Caco-2 (cell line): ENCODE results near the gene DYNLL1. TPM values are rescaled to one million over a fixed set of nuclear protein-coding genes. Genes with fewer than 3 reads are reported as not detected.

ENCODE experiments used
- BruUV-seq: library from RNA; stranded (reverse); fragments of 400-500 nt; replicated peaks from 2 replicates; lab custom pipeline; 2021; lab: Mats Ljungman, UMichigan
- CTCF ChIA-PET: fragments of 300-600 bp; sonication (Branson Sonifier 250); formaldehyde crosslinking; loops from one replicate; lab custom pipeline; 2022; ENCODE audit warnings: antibody characterized with exemption; lab: Charles Lee
- POLR2A ChIA-PET: fragments of 300-600 bp; sonication (Branson Sonifier 250); formaldehyde crosslinking; loops from one replicate; lab custom pipeline; 2022; ENCODE audit warnings: antibody characterized with exemption; lab: Charles Lee
- DNase-seq, 2 experiments: peaks; one replicate each; pipeline versions ENCODE4 v3.0.0 to v3.0.0-alpha.2; 2020 to 2022
- H3K27me3 ChIP-seq: replicated peaks from 2 replicates; pipeline ENCODE4 v1.6.0; 2011; ENCODE audit warnings: low read length; ENCODE audit not compliant: control insufficient read depth, insufficient read depth
- H3K36me3 ChIP-seq: 2 replicates; pipeline ENCODE4 v1.5.1; 2011; ENCODE audit warnings: low read length; ENCODE audit not compliant: control insufficient read depth, insufficient read depth
- H3K4me1 ChIP-seq: fragments of 250-450 bp; sonication (Bioruptor Pico); 2 replicates; pipeline ENCODE4 v1.5.1; 2020; ENCODE audit warnings: mild to moderate bottlenecking
- H3K4me3 ChIP-seq: 2 replicates; pipeline ENCODE4 v1.5.1; 2011; ENCODE audit warnings: low read depth, mild to moderate bottlenecking, control low read depth, low read length
- H3K9me3 ChIP-seq: fragments of 250-450 bp; sonication (Bioruptor Pico); 2 replicates; pipeline ENCODE4 v1.5.1; 2020; ENCODE audit warnings: mild to moderate bottlenecking, moderate library complexity
- H3K27ac Mint-ChIP-seq: one replicate; pipeline ENCODE4 v1.8.0; 2022; ENCODE audit warnings: mixed read lengths; ENCODE audit not compliant: unreplicated experiment
- H3K27me3 Mint-ChIP-seq: one replicate; pipeline ENCODE4 v1.8.0; 2022; ENCODE audit warnings: mixed read lengths; ENCODE audit not compliant: insufficient read depth, unreplicated experiment
- H3K36me3 Mint-ChIP-seq: one replicate; pipeline ENCODE4 v1.8.0; 2022; ENCODE audit warnings: mild to moderate bottlenecking, mixed read lengths; ENCODE audit not compliant: insufficient read depth, unreplicated experiment
- H3K4me1 Mint-ChIP-seq: one replicate; pipeline ENCODE4 v1.8.0; 2022; ENCODE audit warnings: low read depth, mixed read lengths; ENCODE audit not compliant: unreplicated experiment
- H3K4me3 Mint-ChIP-seq: one replicate; pipeline ENCODE4 v1.8.0; 2022; ENCODE audit warnings: mild to moderate bottlenecking, moderate library complexity, mixed read lengths; ENCODE audit not compliant: unreplicated experiment
- H3K9me3 Mint-ChIP-seq: one replicate; pipeline ENCODE4 v1.8.0; 2022; ENCODE audit warnings: mixed read lengths; ENCODE audit not compliant: unreplicated experiment
- CTCF ChIP-seq, 2 experiments: fragments of 200-600 bp in 1 of 2; IDR thresholded peaks; 1 replicate in 1 of 2; 2 replicates in 1 of 2; pipeline versions ENCODE4 v1.5.1 to v1.8.0; 2011 to 2022; ENCODE audit warnings: antibody characterized with exemption in 1 of 2, control low read depth in 1 of 2, inconsistent platforms in 1 of 2, low read depth in 1 of 2, low read length in 1 of 2, mild to moderate bottlenecking in 1 of 2, moderate library complexity in 1 of 2; ENCODE audit not compliant: insufficient read depth in 1 of 2, severe bottlenecking in 1 of 2, unreplicated experiment in 1 of 2
- intact Hi-C: fragments of 100-400 bp; cut with micrococcal nuclease; formaldehyde crosslinking; loops from one replicate; pipeline ENCODE4 v1.10.0; 2022; ENCODE audit not compliant: unreplicated experiment
- total RNA-seq: library from RNA; stranded (reverse); gene quantifications from 2 replicates; pipeline ENCODE4 v1.2.3, GENCODE V29; 2022

DYNLL1 gene
- total RNA-seq, 1 experiment from 2014 or later = 324 TPM

DNA sequence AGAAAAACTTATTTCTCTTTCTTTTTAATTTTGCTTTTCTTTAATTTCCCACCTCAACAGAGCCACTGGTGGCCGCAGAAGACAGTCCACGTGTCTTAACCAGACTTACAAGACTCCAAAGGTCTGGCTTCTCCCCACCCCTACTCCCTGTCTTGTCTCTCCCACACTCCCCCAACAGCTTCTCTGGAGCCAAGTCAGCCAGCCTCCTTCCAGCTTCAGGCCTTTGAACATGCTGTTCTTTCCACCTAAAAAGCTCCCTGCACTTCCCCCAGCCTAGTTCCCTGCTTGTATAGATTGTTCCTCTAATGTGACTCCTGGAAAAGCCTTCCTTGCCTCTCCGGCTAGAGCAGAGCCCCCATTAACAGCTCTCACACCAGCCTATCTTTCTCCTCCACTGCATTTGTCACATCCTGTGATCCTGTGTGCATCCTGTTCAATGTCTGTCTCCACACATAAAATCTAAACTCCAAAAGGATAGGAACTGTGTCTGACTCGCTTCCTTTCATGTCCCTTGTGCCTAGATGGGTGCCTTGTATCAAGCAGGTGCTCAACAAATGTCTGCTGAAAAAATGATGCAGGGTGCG is 7.8 kb upstream of the DYNLL1 start:
- DNase-seq = no peak
- Histone ChIP-seq H3K36me3 (no peaks in the 10 kb centered on the region), H3K4me3 (no peak overlapping the region), H3K4me1 (no peaks in the 10 kb centered on the region), H3K9me3 (no peaks in the 10 kb centered on the region), H3K27me3 (no peaks in the 10 kb centered on the region)
- Mint-ChIP-seq H3K9me3 (no peaks in the 10 kb centered on the region), H3K4me1 (no peaks in the 10 kb centered on the region), H3K27me3 (no peaks in the 10 kb centered on the region), H3K4me3 (no peak overlapping the region), H3K27ac (no peak overlapping the region), H3K36me3 (no peaks in the 10 kb centered on the region)
- intact Hi-C loops = no loop called here
- CTCF ChIA-PET = no interaction called here
- no peak for TF ChIP-seq CTCF (IDR thresholded peaks at IDR 0.05; ENCODE audit: insufficient read depth in 1 of 2, low read depth in 1 of 2, low read length in 1 of 2, severe bottlenecking in 1 of 2, unreplicated experiment in 1 of 2)
- POLR2A ChIA-PET = no interaction called here
- BruUV-seq = no TSS peak

DNA sequence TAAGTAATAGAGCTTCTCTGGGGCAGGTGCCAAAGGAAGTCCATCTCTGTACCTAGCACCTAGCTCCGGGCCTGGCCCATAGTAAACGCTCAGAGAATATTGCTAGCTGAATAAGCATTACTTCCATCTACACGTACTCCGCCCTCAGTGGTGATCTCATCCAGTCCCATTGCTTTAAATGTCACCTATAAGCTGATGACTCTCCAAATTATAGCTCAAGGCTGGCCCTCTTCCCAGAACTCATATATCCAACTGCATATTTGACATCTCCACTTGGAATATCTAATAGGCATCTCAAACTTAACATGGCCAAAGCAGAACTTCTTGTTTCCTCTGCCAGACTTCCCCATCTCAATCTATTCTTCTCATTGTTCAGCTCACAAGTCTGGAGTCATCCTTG is 6.9 kb upstream of the DYNLL1 start:
- Mint-ChIP-seq H3K9me3 (no peaks in the 10 kb centered on the region), H3K27ac (no peak overlapping the region), H3K36me3 (no peaks in the 10 kb centered on the region), H3K4me1 (no peaks in the 10 kb centered on the region), H3K27me3 (no peaks in the 10 kb centered on the region), H3K4me3 (no peak overlapping the region)
- intact Hi-C loops = no loop called here
- ChIA-PET POLR2A (no interaction called here), CTCF (no interaction called here)
- DNase-seq = no peak
- H3K4me3 ChIP-seq = no peak overlapping the region
- no TSS peak for BruUV-seq
- H3K36me3 ChIP-seq = no peaks in the 10 kb centered on the region
- no peaks in the 10 kb centered on the region for H3K4me1 ChIP-seq
- H3K9me3 ChIP-seq = no peaks in the 10 kb centered on the region
- no peaks in the 10 kb centered on the region for H3K27me3 ChIP-seq
- no peak for TF ChIP-seq CTCF (IDR thresholded peaks at IDR 0.05; ENCODE audit: insufficient read depth in 1 of 2, low read depth in 1 of 2, low read length in 1 of 2, severe bottlenecking in 1 of 2, unreplicated experiment in 1 of 2)

DNA sequence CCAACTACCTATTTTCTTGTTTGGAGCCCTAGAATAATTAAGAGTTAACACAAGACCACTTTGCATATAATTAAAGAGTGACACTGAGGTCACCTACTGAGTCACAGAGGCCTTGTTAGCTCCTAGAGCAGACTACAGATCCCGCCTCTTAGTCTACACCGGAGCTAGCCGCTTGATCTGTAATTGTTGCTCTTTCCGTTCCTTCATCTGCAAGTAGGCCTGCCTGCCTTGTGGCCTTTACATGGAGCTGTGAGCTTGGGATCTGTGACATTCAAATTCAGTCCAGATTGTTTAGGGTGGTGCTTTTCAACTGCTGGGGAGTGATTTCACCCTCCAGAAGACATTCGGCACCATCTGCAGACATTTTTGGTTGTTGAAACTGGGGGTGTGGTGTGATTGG is 5.6 kb upstream of the DYNLL1 start:
- DNase-seq = no peak
- POLR2A ChIA-PET = no interaction called here
- H3K27me3 ChIP-seq = no peaks in the 10 kb centered on the region
- H3K4me3 ChIP-seq = no peak overlapping the region
- no TSS peak for BruUV-seq
- H3K36me3 ChIP-seq = no peaks in the 10 kb centered on the region
- TF ChIP-seq CTCF (IDR thresholded peaks at IDR 0.05; ENCODE audit: insufficient read depth in 1 of 2, low read depth in 1 of 2, low read length in 1 of 2, severe bottlenecking in 1 of 2, unreplicated experiment in 1 of 2) = no peak
- H3K9me3 ChIP-seq = no peaks in the 10 kb centered on the region
- H3K4me1 Mint-ChIP-seq = peaks cover 7% of the 10 kb centered on the region
- no peaks in the 10 kb centered on the region for H3K36me3 Mint-ChIP-seq
- intact Hi-C loops = no loop called here
- CTCF ChIA-PET = interaction anchor here (0.6 kb wide), 1 partner anchor 307 kb away, joined by 4 read pairs; no protein-coding TSS in a partner anchor
- H3K9me3 Mint-ChIP-seq = no peaks in the 10 kb centered on the region
- H3K4me1 ChIP-seq = 0 out of 2 replicates have a peak, but pooled peaks cover 6% of the 10 kb centered on the region
- no peak overlapping the region for H3K4me3 Mint-ChIP-seq
- H3K27ac Mint-ChIP-seq = no peak overlapping the region
- H3K27me3 Mint-ChIP-seq = no peaks in the 10 kb centered on the region
